NCI-H82 treated with DMSO at 0.1 percent for 48 hours (cell line): ENCODE measurements around the gene LLGL2.
A peak's percentile ranks its signal among the peaks of the same experiment; 100 is the strongest.

Experiments
- DNase-seq: peaks from one replicate; lab custom pipeline; 2025; ENCODE audit not compliant: unreplicated experiment; lab: John Stamatoyannopoulos, UW

Gene LLGL2

DNA sequence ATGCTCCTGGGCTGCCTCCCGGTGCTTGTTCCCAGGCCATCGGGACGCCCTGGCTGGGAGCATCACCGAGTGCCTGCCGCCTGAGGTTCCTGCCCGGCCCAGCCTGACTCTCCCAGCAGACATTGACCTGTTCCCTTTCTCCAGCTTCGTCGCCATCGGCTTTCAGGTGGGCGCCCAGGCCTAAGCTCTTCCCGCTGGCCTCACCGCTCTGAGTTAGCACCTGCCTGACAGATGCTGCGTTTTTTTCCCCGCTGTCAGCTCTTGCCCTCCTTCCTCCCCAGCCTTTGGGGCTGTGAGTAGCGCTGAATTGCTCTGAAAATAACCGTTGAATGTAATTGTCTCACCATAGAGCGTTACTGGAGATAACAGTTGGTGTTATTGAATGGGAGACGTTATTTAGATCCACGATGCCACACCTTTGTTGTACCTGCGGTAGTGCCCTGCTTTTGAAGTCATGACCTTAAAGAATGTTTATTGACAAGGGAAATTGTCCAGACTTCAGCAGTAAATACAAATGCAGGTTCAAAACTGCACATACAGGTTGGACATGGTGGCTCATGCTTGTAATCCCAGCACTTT is 86.4 kb downstream of the LLGL2 start:
- no peak for DNase-seq

DNA sequence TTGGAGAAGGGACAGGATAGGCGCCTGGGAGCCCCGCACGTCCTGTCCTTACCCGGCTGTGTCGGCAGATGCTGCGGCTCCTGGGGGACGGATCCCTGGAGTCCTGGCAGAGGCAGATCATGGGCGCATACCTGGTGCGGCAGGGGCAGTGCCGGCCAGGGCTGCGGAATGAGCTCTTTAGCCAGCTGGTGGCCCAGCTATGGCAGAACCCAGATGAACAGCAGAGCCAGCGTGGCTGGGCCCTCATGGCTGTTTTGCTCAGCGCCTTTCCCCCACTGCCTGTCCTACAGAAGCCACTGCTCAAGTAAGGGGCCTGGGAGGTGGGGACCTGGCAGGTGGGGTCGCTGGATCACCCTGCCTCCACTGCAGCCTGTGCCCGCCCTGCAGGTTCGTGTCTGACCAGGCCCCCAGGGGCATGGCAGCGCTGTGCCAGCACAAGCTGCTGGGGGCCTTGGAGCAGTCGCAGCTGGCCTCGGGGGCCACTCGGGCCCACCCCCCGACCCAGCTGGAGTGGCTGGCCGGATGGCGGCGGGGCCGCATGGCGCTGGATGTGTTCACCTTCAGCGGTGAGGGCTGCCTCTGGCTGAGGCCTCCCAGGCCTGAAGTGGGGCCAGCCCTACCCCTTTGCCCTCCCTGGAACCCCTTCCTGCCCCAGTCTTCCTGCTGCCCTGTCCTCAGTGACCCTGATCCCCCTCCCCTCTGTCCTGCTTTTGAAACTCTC is 87.6 kb downstream of the LLGL2 start:
- no peak for DNase-seq

GRCh38 chr17:75614006-75614405 is 88.5 kb downstream of the LLGL2 start:
- DNase-seq, result no peak

DNA sequence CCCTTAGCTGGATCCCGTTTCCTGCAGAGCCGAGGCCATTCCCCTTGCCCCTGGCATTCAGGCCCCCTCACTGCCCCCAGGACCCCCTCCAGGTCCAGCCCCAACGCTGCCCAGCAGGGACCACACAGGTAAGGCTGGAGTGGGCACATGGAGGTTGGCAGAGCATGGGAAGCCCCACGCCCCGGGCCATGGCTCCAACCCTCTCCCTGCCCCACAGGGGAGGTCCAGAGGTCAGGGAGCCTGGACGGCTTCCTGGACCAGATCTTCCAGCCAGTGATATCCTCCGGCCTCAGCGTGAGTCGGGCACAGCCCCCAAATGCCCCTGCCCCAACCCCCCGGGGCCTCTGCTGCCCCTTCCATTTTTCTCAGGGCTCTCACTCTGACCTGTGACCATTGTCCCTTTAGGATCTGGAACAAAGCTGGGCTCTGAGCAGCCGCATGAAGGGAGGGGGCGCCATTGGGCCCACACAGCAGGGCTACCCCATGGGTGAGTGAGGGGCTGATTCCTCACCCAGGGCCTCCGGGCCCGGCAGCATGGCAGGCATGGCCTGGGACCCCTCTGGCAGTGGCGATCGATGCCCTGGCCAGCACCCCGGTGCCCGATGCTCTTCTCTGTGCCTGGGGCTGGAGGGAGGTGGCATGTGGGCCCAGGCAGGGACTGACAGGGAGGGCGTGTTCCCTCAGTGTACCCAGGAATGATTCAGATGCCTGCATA is 89.2 kb downstream of the LLGL2 start:
- no peak for DNase-seq

DNA sequence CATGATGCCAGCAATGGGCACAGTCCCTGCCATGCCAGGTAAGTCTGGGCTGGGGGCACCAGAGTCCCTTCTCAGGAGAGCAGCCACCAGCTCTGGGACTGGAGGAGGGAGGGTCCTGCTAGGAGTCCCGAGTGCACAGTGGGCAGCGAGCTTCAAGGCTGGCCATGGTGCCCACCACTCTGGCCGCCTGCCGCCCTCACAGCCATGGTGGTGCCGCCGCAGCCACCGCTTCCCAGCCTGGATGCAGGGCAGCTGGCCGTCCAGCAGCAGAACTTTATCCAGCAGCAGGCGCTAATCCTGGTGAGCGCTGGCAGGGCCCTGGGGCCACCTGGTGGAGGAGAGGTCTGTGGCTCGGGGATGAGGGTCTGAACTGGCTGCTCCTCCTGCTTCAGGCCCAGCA is 89.8 kb downstream of the LLGL2 start:
- DNase-seq, result peak; percentile 10

- DNase-seq, result no peak
Measured at GRCh38 chr17:75616521-75617122, 91.1 kb downstream of the LLGL2 start.

DNA sequence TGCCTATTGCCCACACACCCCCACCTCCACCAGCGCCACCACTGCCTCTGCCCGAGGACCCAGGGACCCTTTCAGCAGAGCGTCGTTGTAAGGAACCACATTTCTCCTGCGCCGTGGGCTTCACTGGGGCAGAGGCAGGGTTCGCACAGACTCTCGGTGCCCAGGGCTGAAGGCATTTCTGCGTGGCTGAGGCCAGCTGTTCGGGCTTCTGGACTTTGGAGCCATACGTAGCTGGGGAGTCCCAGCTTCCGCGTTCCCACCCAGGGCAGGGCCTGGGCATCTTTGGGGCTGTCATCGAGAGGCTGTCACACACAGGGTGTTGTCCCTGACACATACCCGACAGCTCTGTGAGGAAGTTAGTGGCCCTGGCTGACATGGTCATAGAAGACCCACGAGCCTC is 91.7 kb downstream of the LLGL2 start:
- DNase-seq, result no peak

GRCh38 chr17:75617675-75618074 is 92.2 kb downstream of the LLGL2 start:
- no peak for DNase-seq

DNA sequence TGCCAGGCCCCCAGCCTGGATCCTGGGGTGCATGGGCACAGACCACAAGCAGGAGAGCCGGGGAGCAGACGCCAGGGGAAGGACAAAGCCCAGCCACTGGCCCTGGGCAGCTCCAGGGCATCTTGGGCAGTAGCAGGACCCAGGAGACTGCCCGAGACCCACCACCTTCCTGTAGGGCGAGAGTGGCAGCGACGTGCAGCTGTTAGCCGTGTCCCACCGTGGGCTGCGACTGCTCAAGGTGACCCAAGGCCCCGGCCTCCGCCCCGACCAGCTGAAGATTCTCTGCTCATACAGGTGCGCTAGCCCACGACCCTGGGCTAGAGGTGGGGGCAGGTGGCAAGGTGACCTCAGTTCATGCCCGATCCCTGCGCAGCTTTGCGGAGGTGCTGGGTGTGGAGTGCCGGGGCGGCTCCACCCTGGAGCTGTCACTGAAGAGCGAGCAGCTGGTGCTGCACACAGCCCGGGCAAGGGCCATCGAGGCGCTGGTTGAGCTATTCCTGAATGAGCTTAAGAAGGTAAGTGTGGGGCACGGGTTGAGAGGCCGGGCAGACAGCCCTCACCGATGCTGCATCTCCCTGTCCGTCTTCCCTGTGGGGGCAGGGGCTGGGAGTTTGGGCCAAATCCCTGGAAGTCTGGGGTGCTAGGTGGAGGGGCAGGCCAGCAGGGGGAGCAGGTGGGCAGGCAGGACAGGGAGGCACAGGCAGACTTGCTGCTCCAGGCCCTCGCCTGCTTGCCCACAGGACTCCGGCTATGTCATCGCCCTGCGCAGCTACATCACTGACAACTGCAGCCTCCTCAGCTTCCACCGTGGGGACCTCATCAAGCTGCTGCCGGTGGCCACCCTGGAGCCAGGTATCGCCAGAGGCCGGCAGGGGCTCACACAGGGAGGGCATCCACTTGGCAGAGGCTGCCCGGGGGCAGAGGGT is 94.3 kb downstream of the LLGL2 start:
- DNase-seq, result peak; percentile 20

DNA sequence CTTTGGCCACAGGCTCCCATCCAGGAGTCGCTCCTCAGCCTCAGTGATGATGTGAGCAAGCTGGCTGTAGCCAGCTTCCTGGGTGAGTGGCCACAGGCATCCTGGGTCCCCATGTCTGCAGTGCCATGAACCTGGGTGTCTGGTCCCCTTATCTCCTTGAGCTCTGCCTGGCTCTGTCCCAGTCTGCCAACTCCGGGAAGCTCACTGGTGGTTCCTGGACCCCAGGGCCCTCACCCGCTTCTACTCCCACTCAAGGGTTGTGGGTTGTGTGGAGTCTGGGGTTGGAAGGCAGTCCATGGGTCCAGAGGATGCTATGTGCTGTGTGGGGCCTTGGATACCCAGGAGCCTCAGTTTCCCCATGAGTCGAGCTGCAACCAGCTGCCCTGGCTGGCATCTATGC is 96.0 kb downstream of the LLGL2 start:
- DNase-seq, result no peak

DNA sequence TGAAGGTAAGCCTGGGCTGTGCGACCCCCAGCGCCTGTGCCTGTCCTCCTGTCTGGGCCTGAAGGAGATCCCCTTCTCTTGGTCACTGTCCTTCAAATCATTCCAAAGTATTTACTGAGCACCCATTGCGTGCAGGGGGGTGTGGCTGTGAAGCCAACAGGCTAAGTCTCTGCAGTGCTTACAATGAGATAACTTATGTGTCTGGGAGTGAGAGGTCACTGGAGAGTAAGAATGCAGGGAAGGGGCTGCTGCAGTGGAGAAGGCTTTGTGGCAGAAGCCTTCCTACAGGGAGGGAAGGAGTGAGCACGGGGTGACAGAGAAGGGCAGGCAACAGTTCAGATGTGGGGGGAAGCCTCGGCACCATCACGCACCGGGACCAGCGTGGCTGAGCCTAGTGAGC is 96.6 kb downstream of the LLGL2 start:
- DNase-seq, result no peak

DNA sequence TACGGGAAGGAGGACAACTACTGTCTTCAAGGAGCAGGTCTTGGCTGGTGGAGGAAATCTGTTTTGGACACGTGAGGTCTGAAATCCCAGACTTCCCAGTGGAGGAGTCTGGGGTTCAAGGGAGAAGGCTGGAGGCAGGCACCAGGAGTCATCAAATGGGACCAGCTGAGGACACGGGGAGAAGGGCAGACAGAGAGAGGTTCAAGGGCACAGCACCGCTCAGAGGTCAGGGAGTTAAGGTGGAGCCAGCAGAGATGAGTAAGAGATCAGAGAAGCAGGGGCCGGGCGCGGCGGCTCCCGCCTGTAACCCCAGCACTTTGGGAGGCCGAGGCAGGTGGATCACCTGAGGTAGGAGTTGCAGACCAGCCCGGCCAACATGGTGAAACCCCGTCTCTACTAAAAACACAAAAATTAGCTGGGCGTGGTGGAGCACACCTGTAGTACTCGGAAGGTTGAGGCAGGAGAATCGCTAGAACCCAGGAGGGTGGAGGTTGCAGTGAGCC is 97.3 kb downstream of the LLGL2 start:
- no peak for DNase-seq

- DNase-seq, result no peak
Measured at GRCh38 chr17:75623386-75623785, 97.9 kb downstream of the LLGL2 start.

DNA sequence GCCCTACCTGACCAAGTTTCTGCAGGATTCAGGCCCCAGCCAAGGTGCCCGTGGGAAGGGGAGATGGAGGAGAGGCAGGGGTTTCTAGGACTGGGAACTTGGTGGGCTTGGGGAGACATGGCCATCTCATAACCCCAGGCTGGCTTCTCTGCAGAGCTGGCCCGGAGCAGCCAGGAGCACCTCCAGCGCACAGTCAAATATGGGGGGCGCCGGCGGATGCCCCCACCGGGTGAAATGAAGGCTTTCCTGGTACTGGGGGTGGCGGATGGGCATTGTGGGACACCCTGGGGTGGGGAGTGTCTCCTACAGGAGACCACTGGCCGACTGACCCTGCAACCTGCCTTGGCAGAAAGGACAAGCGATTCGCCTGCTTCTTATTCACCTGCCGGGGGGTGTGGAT is 98.5 kb downstream of the LLGL2 start:
- no peak for DNase-seq
